Mesenteric fat pad (tissue), 1 donor: ENCODE measurements around the gene PLGRKT. TPM values are rescaled to one million over a fixed set of nuclear protein-coding genes. Genes with fewer than 3 reads are reported as not detected.
"Not testable (repeated sequence)": the region's sequence is repeated elsewhere in the genome, so short reads cannot be mapped to it uniquely, and the experiment has no call there.

Experiments used
- DNase-seq: peaks from one replicate; pipeline ENCODE4 v3.0.0-alpha.2; 2020; ENCODE audit warnings: low spot score
- total RNA-seq: library from RNA; stranded (reverse); fragmentation: NEBNext Ultra II Directional; extraction: Animal tissue kit (Norgen Biotek cat#: 25700); gene quantifications from one replicate; pipeline ENCODE4 v1.2.1, GENCODE V29; 2021
- donor health status: DM: yes; HTN: yes; CAD: no.

The PLGRKT gene
- total RNA-seq, 1 donor from 2014 or later = 19.5 TPM

DNA sequence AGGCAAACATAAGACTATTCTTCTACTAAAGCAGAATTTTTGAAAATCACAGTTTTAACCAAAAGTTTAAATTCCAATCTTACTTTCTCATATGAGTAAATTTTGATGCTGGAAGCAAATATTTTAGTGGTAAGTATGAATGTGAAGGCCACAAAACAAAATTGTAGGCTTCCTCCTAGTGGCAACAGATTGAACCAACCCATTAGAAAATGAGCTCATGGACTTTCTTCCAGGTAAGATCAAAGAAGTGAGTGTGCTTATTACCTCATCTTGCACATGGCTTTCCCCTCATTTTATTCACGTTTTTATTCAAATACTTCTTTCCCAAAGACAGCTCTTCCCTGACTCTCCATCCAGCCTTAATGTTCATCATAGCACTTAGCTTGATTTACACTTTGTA is 116.7 kb downstream of the PLGRKT start:
- DNase-seq = no peak

DNA sequence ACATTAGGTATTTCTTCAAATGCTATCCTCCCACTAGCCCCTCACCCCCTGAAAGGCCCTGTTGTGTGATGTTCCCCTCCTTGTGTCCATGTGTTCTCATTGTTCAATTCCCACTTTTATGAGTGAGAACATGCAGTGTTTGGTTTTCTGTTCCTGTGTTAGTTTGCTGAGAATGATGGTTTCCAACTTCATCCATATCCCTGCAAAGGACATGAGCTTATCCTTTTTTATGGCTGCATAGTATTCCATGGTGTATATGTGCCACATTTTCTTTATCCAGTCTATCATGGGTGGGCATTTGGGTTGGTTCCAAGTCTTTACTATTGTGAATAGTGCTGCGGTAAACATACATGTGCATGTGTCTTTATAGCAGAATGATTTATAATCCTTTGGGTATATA is 121.3 kb downstream of the PLGRKT start:
- not testable (repeated sequence) for DNase-seq

DNA sequence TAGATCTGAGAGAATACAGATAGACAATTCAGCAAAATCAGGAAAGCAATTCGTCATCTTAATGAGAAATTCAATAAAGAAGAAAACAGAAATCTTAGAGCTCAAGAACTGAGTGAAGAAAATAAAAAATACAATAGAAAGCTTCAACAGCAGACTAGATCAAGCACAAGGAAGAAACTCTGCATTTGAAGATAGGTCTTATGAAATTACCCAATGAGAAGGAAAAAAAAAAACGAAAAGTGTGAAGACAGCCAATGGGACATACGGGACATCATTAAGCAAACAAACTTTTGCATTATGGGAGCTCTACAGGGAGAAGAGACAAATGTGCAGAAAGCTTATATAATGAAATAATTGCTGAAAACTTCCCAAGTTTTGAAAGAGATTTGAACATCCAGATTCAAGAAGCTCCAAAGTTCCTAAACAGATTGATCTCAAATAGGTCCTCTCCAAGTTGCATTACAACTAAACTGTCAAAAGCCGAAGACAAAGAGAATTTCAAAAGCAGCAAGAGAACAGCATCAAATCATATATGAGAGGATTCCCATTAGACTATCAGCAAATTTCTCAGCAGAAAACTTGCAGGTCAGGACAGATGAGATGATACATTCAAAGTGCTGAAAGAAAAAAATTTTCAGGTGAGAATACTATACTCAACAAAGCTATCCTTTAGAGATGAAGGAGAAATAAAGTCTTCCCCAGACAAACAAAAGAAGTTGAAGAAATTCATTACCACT is 122.4 kb downstream of the PLGRKT start:
- DNase-seq = no peak

DNA sequence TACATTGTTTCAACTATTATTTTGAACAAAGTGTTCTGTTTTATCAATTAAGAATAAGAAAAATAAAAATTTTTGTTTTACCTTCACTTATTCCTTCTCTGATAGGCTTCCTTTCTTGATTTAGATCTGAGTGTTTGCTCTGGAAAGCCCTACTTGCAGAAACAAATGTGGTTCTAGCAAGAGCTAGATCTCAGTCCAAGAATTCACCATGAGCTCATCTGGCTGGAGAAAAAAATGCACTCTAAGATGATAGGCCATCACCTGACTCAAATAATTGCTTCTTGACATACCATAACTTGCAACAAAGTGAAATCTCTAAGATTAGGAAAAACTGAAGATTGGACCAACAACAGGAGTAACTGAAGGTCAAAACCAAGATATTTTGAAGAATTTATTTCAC is 126.9 kb downstream of the PLGRKT start:
- DNase-seq = no peak

Other genes starting within 250 kb of the PLGRKT start
- not detected for gene INSL4, start 206.5 kb downstream of the PLGRKT start, total RNA-seq
- not detected for gene RLN2, start 133.2 kb downstream of the PLGRKT start, total RNA-seq
- gene RLN1, start 98.0 kb downstream of the PLGRKT start, total RNA-seq = not detected
- gene CD274, start 12.6 kb upstream of the PLGRKT start, total RNA-seq = 1.0 TPM
- gene PDCD1LG2, start 72.6 kb upstream of the PLGRKT start, total RNA-seq = 3.6 TPM
- 22.5 TPM for gene RIC1, start 191.2 kb upstream of the PLGRKT start, total RNA-seq